ENCODE results near the gene IFI44L. TPM values are rescaled to one million over a fixed set of nuclear protein-coding genes. Genes with fewer than 3 reads are reported as not detected.

Gene IFI44L
- total and polyA plus RNA-seq, 2 of the 13 experiments (the other 11 are each of a cell fraction or from before 2014, with no cell fraction given) = 0.04 TPM

GRCh38 chr1:78650114-78650660 is 29.9 kb downstream of the IFI44L start (continued):
- TF ChIP-seq REST (IDR thresholded peaks at IDR 0.05; ENCODE audit: borderline replicate concordance in 1 of 2, low read depth in 1 of 2, low read length in 2 of 2) (no peak), ZFP1 (CRISPR knock-in tag; IDR thresholded peaks at IDR 0.05) (no peak), ZNF737 (CRISPR knock-in tag; IDR thresholded peaks at IDR 0.05; ENCODE audit: borderline replicate concordance) (no peak), TCF7L2 (IDR thresholded peaks at IDR 0.05; ENCODE audit: low read depth, low read length) (no peak), DZIP1 (CRISPR knock-in tag; IDR thresholded peaks at IDR 0.05) (no peak), MXI1 (IDR thresholded peaks at IDR 0.05; ENCODE audit: borderline replicate concordance, low read depth, low read length) (no peak)
- TF ChIP-seq, protein P1, sequence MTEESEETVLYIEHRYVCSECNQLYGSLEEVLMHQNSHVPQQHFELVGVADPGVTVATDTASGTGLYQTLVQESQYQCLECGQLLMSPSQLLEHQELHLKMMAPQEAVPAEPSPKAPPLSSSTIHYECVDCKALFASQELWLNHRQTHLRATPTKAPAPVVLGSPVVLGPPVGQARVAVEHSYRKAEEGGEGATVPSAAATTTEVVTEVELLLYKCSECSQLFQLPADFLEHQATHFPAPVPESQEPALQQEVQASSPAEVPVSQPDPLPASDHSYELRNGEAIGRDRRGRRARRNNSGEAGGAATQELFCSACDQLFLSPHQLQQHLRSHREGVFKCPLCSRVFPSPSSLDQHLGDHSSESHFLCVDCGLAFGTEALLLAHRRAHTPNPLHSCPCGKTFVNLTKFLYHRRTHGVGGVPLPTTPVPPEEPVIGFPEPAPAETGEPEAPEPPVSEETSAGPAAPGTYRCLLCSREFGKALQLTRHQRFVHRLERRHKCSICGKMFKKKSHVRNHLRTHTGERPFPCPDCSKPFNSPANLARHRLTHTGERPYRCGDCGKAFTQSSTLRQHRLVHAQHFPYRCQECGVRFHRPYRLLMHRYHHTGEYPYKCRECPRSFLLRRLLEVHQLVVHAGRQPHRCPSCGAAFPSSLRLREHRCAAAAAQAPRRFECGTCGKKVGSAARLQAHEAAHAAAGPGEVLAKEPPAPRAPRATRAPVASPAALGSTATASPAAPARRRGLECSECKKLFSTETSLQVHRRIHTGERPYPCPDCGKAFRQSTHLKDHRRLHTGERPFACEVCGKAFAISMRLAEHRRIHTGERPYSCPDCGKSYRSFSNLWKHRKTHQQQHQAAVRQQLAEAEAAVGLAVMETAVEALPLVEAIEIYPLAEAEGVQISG (CRISPR knock-in tag; IDR thresholded peaks at IDR 0.05) = no peak
- TF ChIP-seq, protein P2, sequence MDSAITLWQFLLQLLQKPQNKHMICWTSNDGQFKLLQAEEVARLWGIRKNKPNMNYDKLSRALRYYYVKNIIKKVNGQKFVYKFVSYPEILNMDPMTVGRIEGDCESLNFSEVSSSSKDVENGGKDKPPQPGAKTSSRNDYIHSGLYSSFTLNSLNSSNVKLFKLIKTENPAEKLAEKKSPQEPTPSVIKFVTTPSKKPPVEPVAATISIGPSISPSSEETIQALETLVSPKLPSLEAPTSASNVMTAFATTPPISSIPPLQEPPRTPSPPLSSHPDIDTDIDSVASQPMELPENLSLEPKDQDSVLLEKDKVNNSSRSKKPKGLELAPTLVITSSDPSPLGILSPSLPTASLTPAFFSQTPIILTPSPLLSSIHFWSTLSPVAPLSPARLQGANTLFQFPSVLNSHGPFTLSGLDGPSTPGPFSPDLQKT (CRISPR knock-in tag; IDR thresholded peaks at IDR 0.05; ENCODE audit: borderline replicate concordance) = no peak
